ENCODE measurements around the gene DEPP1.
A peak's percentile ranks its signal among the peaks of the same experiment; 100 is the strongest.
"Not testable (repeated sequence)": the region's sequence is repeated elsewhere in the genome, so short reads cannot be mapped to it uniquely, and the experiment has no call there.

The DEPP1 gene

DNA sequence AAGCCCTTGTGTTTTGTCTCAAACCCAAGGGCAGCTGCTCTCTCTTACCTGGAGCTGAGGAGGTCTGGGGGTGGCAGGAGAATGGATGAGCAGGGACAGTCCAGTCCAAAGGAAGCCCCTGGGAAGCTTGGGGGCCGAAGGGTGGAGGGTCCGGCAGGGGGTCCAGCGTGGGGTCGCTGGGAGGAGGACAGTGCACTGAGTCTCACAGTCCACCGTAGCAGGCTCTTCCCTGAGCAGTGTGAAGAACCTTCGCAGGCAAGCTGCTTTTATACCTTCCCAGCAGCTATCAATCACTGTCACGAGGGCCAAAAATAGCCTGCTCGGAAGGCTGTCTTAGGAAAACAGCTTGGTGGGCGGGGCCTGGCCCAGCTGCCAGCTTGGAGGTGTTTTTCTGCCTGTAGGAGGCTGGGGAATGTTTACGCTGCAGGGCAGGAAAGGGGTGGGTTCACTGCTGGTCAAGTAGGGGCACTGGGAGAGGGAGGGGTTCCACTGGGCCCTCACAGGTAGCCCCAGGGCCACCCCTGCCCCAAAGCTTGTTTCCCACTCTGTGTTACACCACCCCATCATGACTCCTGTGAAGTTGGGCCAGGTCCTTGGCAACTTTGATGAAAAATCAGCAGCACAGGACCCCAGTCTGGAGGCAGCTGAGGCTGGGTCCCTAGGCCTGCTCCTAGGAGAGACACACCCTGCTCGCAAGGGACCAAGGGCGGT, at the start of gene DEPP1:
DEPP1 (minus strand) TSS at position 240 of the 711 bp plus-strand sequence. CDS start 779 bp downstream, outside the sequence.
- no peak for DNase-seq (ENCODE audit: low read depth in 1 of 2, low spot score in 1 of 2)

DNA sequence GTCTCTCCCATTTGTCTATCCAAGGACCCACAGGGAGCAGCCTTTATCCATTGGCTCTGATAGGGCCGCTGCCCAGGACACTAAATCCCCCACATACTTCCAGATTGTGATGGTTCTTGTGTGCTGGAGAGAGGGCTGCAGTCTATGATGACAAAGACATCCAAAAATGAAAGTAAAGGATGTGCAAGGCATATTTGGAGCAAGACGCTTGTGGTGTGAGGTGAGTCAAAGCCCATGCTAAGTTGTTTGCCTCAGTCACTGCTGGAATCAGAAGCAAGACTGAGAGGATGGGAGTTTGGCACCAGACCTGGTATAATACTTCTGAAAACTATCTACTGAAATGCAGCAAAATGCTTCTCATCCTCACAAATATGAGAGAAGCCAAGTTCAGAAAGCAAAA, 44.8 kb upstream of the DEPP1 start:
- DNase-seq (ENCODE audit: low read depth in 1 of 2, low spot score in 1 of 2) = no peak

DNA sequence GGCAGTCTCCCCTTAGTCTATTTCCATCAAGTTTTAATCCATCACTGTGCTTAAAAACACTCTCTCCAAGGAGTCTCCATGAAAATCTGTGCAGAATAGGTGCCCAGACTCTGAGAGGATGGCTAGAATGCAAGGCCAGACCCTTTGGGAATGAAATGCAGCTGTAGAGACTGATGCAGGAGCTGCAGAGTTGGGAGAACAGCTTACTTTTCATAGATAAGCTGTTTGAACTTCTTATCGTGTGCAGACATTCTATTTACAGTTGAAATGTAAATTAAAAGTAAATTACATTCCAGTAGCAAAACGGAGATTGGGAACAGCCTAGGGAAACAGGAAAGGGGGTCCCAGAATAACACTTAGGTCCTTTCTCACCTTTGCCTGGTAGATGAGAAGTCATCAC, 37.0 kb upstream of the DEPP1 start:
- no peak for DNase-seq (ENCODE audit: low read depth in 1 of 2, low spot score in 1 of 2)

DNA sequence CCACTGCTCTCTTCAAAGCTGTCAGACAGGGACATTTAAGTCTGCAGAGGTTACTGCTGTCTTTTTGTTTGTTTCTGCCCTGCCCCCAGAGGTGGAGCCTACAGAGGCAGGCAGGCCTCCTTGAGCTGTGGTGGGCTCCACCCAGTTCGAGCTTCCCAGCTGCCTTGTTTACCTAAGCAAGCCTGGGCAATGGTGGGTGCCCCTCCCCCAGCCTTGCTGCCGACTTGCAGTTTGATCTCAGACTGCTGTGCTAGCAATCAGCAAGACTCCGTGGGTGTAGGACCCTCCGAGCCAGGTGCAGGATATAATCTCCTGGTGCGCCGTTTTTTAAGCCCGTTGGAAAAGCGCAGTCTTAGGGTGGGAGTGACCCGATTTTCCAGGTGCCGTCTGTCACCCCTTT, 35.9 kb upstream of the DEPP1 start:
- not testable (repeated sequence) for DNase-seq (ENCODE audit: low read depth in 1 of 2, low spot score in 1 of 2)

- DNase-seq (ENCODE audit: low read depth in 1 of 2, low spot score in 1 of 2) = no peak
Observed at GRCh38 chr10:45008524-45009161, 30.0 kb upstream of the DEPP1 start.

DNA sequence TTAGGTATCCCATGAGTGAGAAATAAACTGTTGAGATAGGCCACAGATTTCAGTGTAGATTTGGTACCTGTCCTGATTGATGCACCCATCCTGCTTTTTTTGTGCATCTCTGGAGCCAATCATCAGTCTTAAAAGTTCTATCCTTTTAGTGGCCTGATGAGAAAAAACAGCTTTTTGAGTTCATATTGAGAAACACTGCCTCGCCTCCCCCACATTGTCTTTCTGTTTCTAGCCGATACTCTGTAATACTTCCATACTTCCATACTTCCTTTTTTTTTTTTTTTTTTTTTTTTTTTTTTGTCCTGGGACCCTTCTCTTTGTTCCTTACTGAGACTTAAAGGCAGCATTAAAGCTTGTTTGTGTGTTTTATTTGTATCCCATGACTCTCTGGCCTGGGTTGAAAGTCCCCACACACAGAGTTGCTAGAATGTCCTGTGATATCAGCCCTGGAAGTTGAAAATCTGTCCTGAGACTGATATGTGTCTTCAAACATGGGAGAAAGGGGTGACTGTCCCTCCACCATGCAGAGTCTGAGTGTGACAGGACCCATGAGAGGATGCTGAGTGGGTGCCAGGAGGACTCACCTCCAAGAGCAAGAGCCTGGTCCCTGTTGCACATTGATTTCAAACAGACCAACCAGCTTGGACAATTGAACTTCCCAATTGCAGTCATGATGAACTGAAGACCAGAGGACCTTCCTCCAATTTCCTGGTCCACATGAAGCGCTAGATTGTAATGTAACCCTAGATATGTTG, 27.8 kb upstream of the DEPP1 start:
- DNase-seq (ENCODE audit: low read depth in 1 of 2, low spot score in 1 of 2) = no peak

- DNase-seq (ENCODE audit: low read depth in 1 of 2, low spot score in 1 of 2) = no peak
Observed at GRCh38 chr10:45005284-45005683, 26.7 kb upstream of the DEPP1 start.

DNA sequence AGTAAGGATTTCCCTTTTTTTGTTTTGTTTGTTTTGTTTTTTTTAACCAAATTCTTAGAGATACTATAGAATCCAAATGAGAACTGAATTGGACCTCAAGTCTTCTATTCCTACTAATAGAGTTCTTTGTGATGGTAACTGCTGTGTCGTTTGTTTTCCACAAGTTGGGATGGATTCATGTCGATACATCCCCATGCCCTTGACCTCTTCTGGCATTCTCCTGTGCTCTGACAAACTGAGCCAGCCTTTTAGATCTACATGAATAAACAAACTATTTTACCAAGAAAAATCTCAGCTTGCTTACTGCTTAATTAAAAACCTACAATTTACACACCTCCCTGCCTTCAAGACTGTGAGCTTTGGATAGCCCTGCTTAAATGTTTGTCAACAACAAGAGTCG, 26.1 kb upstream of the DEPP1 start:
- DNase-seq (ENCODE audit: low read depth in 1 of 2, low spot score in 1 of 2) = no peak

GRCh38 chr10:45003432-45004000, 24.9 kb upstream of the DEPP1 start:
- DNase-seq (ENCODE audit: low read depth in 1 of 2, low spot score in 1 of 2) = no peak

DNA sequence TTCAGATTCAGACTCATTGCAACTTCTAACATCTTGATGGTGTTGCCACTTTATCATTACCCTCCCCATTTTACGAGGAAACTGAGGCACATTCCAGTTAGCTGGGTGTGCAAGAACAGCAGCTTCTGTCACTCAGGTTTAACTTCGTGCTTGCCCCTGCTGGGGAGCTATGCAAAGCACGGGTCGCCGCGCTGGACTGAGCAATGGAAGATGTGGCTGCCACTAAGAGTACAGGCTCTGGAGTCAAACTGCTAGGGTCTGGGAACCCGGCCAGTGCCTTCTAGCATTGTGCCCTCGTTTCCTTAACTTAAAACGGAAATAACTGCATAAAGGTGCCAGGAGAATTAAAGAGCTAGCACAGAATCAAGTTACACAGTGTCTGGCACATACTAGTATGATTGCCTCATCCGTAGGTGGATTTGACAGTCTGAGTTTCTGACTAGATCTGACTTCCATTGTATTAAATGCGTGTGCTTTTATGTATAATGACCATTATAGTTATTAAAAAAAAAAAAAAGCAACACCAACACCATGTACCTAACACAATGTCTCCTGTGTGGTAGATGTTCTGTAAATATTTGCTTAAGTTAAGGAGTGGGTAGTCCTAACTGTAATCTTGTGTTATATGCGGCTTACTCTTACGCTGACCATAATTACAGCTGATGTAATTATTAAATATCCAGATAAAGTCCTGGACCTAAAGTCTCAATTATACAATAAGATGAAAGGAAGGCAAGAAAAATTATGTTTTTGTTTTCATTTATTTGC, 23.0 kb upstream of the DEPP1 start:
- peak in 1 of 2 donors; percentile 18 for DNase-seq (ENCODE audit: low read depth in 1 of 2, low spot score in 1 of 2)

DNA sequence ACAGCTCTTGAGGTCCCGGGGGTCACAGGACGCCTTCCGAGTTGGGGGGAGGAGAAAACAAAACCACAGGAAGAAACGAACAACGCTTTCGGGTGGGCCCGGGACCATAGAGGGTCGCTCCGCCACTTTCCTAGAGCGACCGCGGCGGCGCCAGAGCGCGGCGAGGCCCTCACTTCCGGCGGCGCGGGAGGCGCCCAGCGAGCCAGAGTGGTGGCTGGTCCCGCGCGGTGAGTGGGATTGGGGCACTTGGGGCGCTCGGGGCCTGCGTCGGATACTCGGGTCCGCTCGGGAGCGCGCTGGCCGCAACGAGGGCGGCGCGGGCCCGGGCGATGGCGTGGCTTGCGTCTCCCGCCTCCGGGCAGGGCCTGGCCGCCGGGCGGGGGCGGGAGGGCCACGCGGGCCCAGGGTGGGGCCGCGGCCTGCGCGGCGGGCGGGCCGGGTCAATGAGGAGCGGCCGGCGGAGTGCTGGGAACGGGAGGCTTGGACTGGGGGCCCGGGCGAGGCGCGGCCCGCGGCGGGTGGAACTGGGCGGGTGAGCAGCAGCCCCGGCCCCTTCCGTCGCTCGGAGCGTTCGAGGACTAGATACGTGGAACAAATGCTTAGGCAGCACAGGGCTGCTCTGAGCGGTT, 22.3 kb upstream of the DEPP1 start, which contains the start of gene ZNF22:
ZNF22 (plus strand) TSS at position 172 of the 629 bp plus-strand sequence. CDS start 2,446 bp downstream, outside the sequence.
- peak; percentile 35 to 52 for DNase-seq (ENCODE audit: low read depth in 1 of 2, low spot score in 1 of 2)

- no peak for DNase-seq (ENCODE audit: low read depth in 1 of 2, low spot score in 1 of 2)
Observed at GRCh38 chr10:45000138-45000751, 21.6 kb upstream of the DEPP1 start.

DNA sequence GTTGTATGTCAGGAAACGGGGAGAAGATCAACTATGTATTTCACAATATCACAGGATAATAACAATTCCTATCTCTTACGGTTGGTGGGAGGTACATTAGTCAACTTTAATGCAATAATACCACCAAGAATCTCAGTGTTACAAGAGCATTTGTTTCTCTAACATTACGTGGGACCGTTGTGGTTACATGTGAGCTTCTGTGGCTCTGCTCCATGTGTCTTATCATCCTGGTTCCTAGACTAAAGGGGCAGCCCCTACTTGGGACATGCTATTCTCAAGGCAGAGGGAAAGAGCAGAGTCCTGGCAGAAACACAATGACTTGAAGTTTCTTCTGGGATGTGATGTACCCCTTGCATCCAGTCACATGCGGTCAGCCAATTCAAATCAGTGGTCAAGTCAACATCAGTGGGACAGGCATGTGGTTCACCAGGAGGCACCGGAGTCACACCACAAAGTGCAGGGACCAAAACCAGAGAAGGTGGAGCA, 19.6 kb upstream of the DEPP1 start:
- no peak for DNase-seq (ENCODE audit: low read depth in 1 of 2, low spot score in 1 of 2)

DNA sequence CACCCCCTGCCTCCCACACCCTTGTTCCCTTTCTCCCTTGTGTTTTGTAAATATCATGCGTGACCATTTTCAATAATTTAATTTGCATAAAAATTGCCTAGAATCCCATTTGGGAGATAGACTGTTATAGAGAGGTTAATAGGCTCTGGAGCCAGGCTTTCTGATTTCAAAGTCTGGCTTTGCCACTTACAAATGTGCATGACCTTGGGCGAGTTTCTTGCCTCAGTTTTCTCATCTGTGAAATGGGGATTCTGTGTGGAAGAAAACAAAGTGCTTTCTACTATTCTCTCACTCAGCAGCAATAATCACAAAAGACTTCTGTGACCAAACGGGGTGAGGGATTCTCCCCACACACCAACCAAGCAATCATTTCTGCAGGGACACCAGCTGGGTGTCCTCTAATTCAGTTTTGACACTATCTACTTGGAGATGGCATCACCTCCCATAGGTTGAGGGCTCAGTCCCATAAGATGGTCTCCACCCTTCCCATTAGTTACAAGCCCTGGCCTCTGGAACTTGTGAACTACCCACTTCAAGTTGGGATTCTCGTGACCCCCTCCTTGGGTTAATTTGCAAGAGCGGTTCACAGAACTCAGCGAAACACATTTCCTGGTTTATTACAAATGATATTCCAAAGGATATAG, 18.6 kb upstream of the DEPP1 start:
- DNase-seq (ENCODE audit: low read depth in 1 of 2, low spot score in 1 of 2) = no peak

DNA sequence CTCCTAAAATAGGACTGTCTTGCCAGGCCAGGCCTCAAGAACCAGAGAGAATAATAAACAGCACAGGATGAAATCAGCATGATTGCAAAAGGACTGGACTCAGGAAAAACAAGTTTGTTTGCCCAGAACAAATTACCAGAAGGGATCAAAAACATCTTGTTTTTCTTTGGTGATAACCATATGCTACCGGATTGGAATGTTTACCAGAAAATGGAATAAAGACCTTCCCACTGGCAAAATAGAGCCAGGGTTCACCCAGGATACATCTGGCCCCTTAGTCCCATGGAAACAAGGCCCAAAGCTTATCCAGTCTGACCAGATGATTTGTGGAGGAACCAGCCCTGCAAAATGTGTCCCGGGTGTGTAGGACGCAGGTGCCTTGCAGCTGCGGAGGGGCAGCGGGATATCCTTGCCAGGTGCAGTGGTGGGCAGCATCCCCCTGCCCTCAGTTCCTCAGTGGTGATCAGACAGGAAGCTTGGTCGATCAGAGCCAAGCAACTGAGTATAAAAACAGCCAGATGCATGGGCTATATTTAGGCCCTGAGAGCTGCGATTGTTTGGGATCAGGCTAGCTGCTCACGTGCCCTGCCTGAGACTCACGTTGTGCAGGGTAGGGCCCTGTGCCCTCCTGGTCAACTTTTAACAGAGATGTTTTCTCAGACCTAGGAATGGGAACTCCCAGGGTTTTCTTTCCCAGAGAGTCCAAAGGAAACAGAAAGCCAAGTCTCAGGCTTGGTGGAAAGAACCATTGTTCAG, 17.5 kb upstream of the DEPP1 start:
- DNase-seq (ENCODE audit: low read depth in 1 of 2, low spot score in 1 of 2) = no peak

GRCh38 chr10:44995581-44995913, 16.9 kb upstream of the DEPP1 start:
- no peak for DNase-seq (ENCODE audit: low read depth in 1 of 2, low spot score in 1 of 2)

- no peak for DNase-seq (ENCODE audit: low read depth in 1 of 2, low spot score in 1 of 2)
Observed at GRCh38 chr10:44994752-44995530, 16.3 kb upstream of the DEPP1 start.
